H1 (cell line): Measurements from ENCODE around the gene PRKN. TPM values are rescaled to one million over a fixed set of nuclear protein-coding genes. Genes with fewer than 3 reads are reported as not detected.

Experiments
- CTCF ChIA-PET: fragments of 300-600 bp; sonication (Branson Sonifier 250); formaldehyde crosslinking; loops from one replicate; lab custom pipeline; 2021; ENCODE audit not compliant: partially characterized antibody; lab: Charles Lee
- POLR2A ChIA-PET: fragments of 300-600 bp; sonication (Branson Sonifier 250); formaldehyde crosslinking; loops from one replicate; lab custom pipeline; 2021; ENCODE audit warnings: inconsistent platforms; ENCODE audit not compliant: partially characterized antibody; lab: Charles Lee
- DNase-seq, 2 experiments: peaks; one replicate each; pipeline versions ENCODE4 v3.0.0 to v3.0.0-alpha.2; 2010 to 2022; ENCODE audit warnings: low spot score in 2 of 2, low read depth in 1 of 2, mixed read lengths in 1 of 2
- FAIRE-seq: peaks from 2 replicates; lab custom pipeline; 2011; peaks lifted over from hg19 to GRCh38; lab: Jason Lieb, UNC
- H2AFZ ChIP-seq: 2 replicates; pipeline ENCODE4 v1.8.1; 2012; ENCODE audit warnings: low read length, inconsistent platforms
- H2AK5ac ChIP-seq: 2 replicates; pipeline ENCODE4 v1.6.1; 2013; ENCODE audit warnings: low read depth, low read length
- H2BK120ac ChIP-seq: replicated peaks from 2 replicates; pipeline ENCODE3; 2013; ENCODE audit warnings: low read depth, low read length, inconsistent platforms
- H2BK12ac ChIP-seq: 2 replicates; pipeline ENCODE4 v1.6.1; 2013; ENCODE audit warnings: low read depth, low read length
- H2BK15ac ChIP-seq: 2 replicates; pipeline ENCODE4 v1.6.1; 2013; ENCODE audit warnings: low read length
- H2BK20ac ChIP-seq: 2 replicates; pipeline ENCODE4 v1.6.1; 2013; ENCODE audit warnings: low read length
- H2BK5ac ChIP-seq: 2 replicates; pipeline ENCODE4 v1.6.1; 2013; ENCODE audit warnings: low read depth, low read length
- H3K14ac ChIP-seq: 2 replicates; pipeline ENCODE4 v1.6.1; 2013; ENCODE audit warnings: inconsistent platforms; ENCODE audit not compliant: insufficient read length
- H3K18ac ChIP-seq: 2 replicates; pipeline ENCODE4 v1.6.1; 2013; ENCODE audit warnings: low read length; ENCODE audit errors: extremely low read depth
- H3K23ac ChIP-seq: 2 replicates; pipeline ENCODE4 v1.6.1; 2013; ENCODE audit warnings: inconsistent platforms; ENCODE audit not compliant: insufficient read length
- H3K23me2 ChIP-seq: 2 replicates; pipeline ENCODE4 v1.6.1; 2013; ENCODE audit warnings: low read depth, low read length
- H3K27ac ChIP-seq: 2 replicates; pipeline ENCODE4 v1.6.1; 2011; ENCODE audit warnings: low read depth, low read length, inconsistent platforms
- H3K27me3 ChIP-seq, 4 experiments: replicated peaks in 1 of 4; 1 replicate in 1 of 4; 2 replicates in 3 of 4; pipeline versions ENCODE4 v1.6.1 to v1.8.1; 2011 to 2013; ENCODE audit warnings: low read length in 3 of 4, mild to moderate bottlenecking in 3 of 4, inconsistent platforms in 2 of 4, mixed read lengths in 2 of 4, moderate library complexity in 1 of 4; ENCODE audit not compliant: control insufficient read depth in 3 of 4, insufficient read depth in 3 of 4; ENCODE audit errors: extremely low read depth in 1 of 4
- H3K36me3 ChIP-seq, 4 experiments: 2 replicates each; pipeline versions ENCODE4 v1.6.1 to v1.8.1; 2011 to 2013; ENCODE audit warnings: mild to moderate bottlenecking in 4 of 4, low read length in 3 of 4, moderate library complexity in 2 of 4, control low read depth in 1 of 4, inconsistent platforms in 1 of 4; ENCODE audit not compliant: insufficient read depth in 4 of 4, control insufficient read depth in 2 of 4
- H3K4ac ChIP-seq: replicated peaks from 2 replicates; pipeline ENCODE3; 2013; ENCODE audit warnings: low read length, low read depth, mixed read lengths, inconsistent platforms; ENCODE audit not compliant: insufficient read length
- H3K4me1 ChIP-seq, 4 experiments: replicated peaks in 1 of 4; 1 replicate in 1 of 4; 2 replicates in 3 of 4; pipeline versions ENCODE4 v1.6.1 to v1.8.1; 2011 to 2013; ENCODE audit warnings: low read length in 3 of 4, inconsistent platforms in 2 of 4, mixed read lengths in 1 of 4; ENCODE audit not compliant: insufficient read depth in 4 of 4, control insufficient read depth in 3 of 4
- H3K4me2 ChIP-seq, 2 experiments: 2 replicates each; pipeline versions ENCODE4 v1.6.1 to v1.8.1; 2011 to 2013; ENCODE audit warnings: low read depth in 2 of 2, low read length in 2 of 2, control low read depth in 1 of 2, inconsistent platforms in 1 of 2, mild to moderate bottlenecking in 1 of 2; ENCODE audit not compliant: insufficient read depth in 1 of 2
- H3K4me3 ChIP-seq, 4 experiments: fragments of 200-600, 300-600 bp in 1 of 4; sonication (generic), shearing (Covaris generic), sonication (Bioruptor Twin) in 1 of 4; 2 replicates each; pipeline versions ENCODE4 v1.5.1 to v1.8.1; 2011 to 2016; ENCODE audit warnings: low read length in 4 of 4, low read depth in 3 of 4, control low read depth in 2 of 4, inconsistent platforms in 2 of 4, mild to moderate bottlenecking in 2 of 4, mixed read lengths in 1 of 4, moderate library complexity in 1 of 4; ENCODE audit not compliant: insufficient read depth in 2 of 4; ENCODE audit errors: extremely low read depth in 1 of 4
- H3K56ac ChIP-seq: replicated peaks from 2 replicates; pipeline ENCODE3; 2013; ENCODE audit warnings: low read depth, mild to moderate bottlenecking, mixed read lengths, low read length, inconsistent platforms; ENCODE audit not compliant: insufficient read length
- H3K79me1 ChIP-seq: 2 replicates; pipeline ENCODE4 v1.6.1; 2013; ENCODE audit warnings: low read depth, low read length, control low read depth
- H3K79me2 ChIP-seq, 2 experiments: 2 replicates each; pipeline versions ENCODE4 v1.6.1 to v1.8.1; 2012 to 2013; ENCODE audit warnings: low read length in 2 of 2, mild to moderate bottlenecking in 2 of 2, inconsistent platforms in 1 of 2; ENCODE audit not compliant: insufficient read depth in 2 of 2, control insufficient read depth in 1 of 2
- H3K9ac ChIP-seq, 4 experiments: replicated peaks in 1 of 4; 1 replicate in 1 of 4; 2 replicates in 3 of 4; pipeline versions ENCODE4 v1.6.1 to v1.8.1; 2011 to 2013; ENCODE audit warnings: low read depth in 3 of 4, low read length in 3 of 4, control low read depth in 2 of 4, mild to moderate bottlenecking in 2 of 4, moderate library complexity in 2 of 4, inconsistent platforms in 1 of 4; ENCODE audit errors: extremely low read depth in 1 of 4
- H3K9me3 ChIP-seq, 2 experiments: 2 replicates each; pipeline versions ENCODE4 v1.6.1 to v1.8.1; 2012 to 2013; ENCODE audit warnings: mild to moderate bottlenecking in 2 of 2, moderate library complexity in 2 of 2, control low read depth in 1 of 2, inconsistent platforms in 1 of 2, low read depth in 1 of 2, low read length in 1 of 2, mixed read lengths in 1 of 2; ENCODE audit not compliant: insufficient read depth in 2 of 2
- H4K20me1 ChIP-seq, 2 experiments: replicated peaks in 1 of 2; 2 replicates each; pipeline versions ENCODE3 to v1.8.1; 2011 to 2013; ENCODE audit warnings: inconsistent platforms in 2 of 2, low read length in 2 of 2, mild to moderate bottlenecking in 1 of 2; ENCODE audit not compliant: insufficient read depth in 2 of 2, control insufficient read depth in 1 of 2
- H4K5ac ChIP-seq: 2 replicates; pipeline ENCODE4 v1.6.1; 2013; ENCODE audit warnings: low read length, low read depth, mixed read lengths, inconsistent platforms; ENCODE audit not compliant: insufficient read length
- H4K8ac ChIP-seq: 2 replicates; pipeline ENCODE4 v1.8.0; 2013; ENCODE audit warnings: mild to moderate bottlenecking, moderate library complexity, low read length, inconsistent platforms; ENCODE audit not compliant: insufficient read depth; ENCODE audit errors: extremely low read depth
- H4K91ac ChIP-seq: replicated peaks from 2 replicates; pipeline ENCODE3; 2013; ENCODE audit warnings: low read length, mixed read lengths, inconsistent platforms; ENCODE audit not compliant: insufficient read length
- ASH2L ChIP-seq: fragments of 200-600, 300-600 bp; sonication (generic); IDR thresholded peaks from one replicate; pipeline ENCODE4 v1.7.1; 2017; ENCODE audit warnings: low read length
- BCL11A ChIP-seq, 2 experiments: IDR thresholded peaks; one replicate each; pipeline ENCODE4 v1.6.1; 2011; ENCODE audit warnings: low read depth in 2 of 2, low read length in 2 of 2, mild to moderate bottlenecking in 2 of 2
- CBX5 ChIP-seq: fragments of 300-800, 300-1000 bp; sonication (generic); IDR thresholded peaks from 2 replicates; pipeline ENCODE4 v1.7.1; 2016; ENCODE audit warnings: antibody characterized with exemption, low read length, low read depth
- CREB1 ChIP-seq: IDR thresholded peaks from 2 replicates; pipeline ENCODE4 v1.6.1; 2012; ENCODE audit warnings: inconsistent platforms
- GTF2F1 ChIP-seq: IDR thresholded peaks from 2 replicates; pipeline ENCODE4 v1.6.1; 2012; ENCODE audit warnings: low read depth, low read length, improper control_type of control experiment, borderline replicate concordance
- HDAC6 ChIP-seq: IDR thresholded peaks from one replicate; pipeline ENCODE4 v1.7.1; 2012; ENCODE audit warnings: low read depth, mild to moderate bottlenecking, inconsistent platforms, low read length, moderate library complexity
- KDM1A ChIP-seq: fragments of 200-600, 300-600 bp; sonication (generic); IDR thresholded peaks from 2 replicates; pipeline ENCODE4 v1.7.1; 2016; ENCODE audit warnings: mild to moderate bottlenecking, low read length, borderline replicate concordance
- KDM5A ChIP-seq: fragments of 200-600 bp; IDR thresholded peaks from 2 replicates; pipeline ENCODE4 v1.7.1; 2012; ENCODE audit warnings: mild to moderate bottlenecking, low read length, inconsistent platforms, mixed read lengths
- NRF1 ChIP-seq: IDR thresholded peaks from 2 replicates; pipeline ENCODE4 v1.6.1; 2011; ENCODE audit warnings: mild to moderate bottlenecking, low read depth, low read length, improper control_type of control experiment
- RFX5 ChIP-seq: IDR thresholded peaks from 2 replicates; pipeline ENCODE4 v1.6.1; 2011; ENCODE audit warnings: low read depth, low read length, improper control_type of control experiment, borderline replicate concordance
- TEAD4 ChIP-seq: IDR thresholded peaks from 2 replicates; pipeline ENCODE4 v1.6.1; 2012; ENCODE audit warnings: low read depth, low read length, inconsistent platforms, mixed read lengths
- WGBS, 2 experiments: shearing (Covaris generic) in 1 of 2; methylation state at CpG; one replicate each; pipeline versions ENCODE4 v1.1.6 to v1.1.7; 2013 to 2015; ENCODE audit warnings: low lambda C conversion rate in 2 of 2, mixed read lengths in 2 of 2, inconsistent platforms in 1 of 2, low coverage in 1 of 2, missing lambda C conversion rate in 1 of 2; ENCODE audit not compliant: insufficient replicate concordance in 2 of 2, insufficient coverage in 1 of 2, insufficient read length in 1 of 2; ENCODE audit errors: extremely low coverage in 1 of 2, missing lambda C conversion rate in 1 of 2; 5-methylcytosine and 5-hydroxymethylcytosine counted together
- polyA plus RNA-seq, 7 experiments: library from polyadenylated mRNA; depleted of rRNA in 3 of 7; stranded (reverse) in 5 of 7; unstranded in 2 of 7; fragments of >200 nt in 5 of 7; fragments of 200-250 nt in 2 of 7; gene quantifications; 1 replicate in 5 of 7; 2 replicates in 1 of 7; 4 replicates in 1 of 7; pipeline versions ENCODE4 v1.2.1 to v1.2.3, GENCODE V29; 2011 to 2013; ENCODE audit warnings: missing spikeins in 2 of 7, mixed read lengths in 2 of 7
- total RNA-seq: library from RNA; stranded (reverse); fragmentation: NEBNext Ultra II Directional; extraction: Animal tissue kit (Norgen Biotek cat#: 25700); gene quantifications from 2 replicates; pipeline ENCODE4 v1.2.1, GENCODE V29; 2021

The PRKN gene
- total and polyA plus RNA-seq, 2 of the 8 experiments (the other 6 are each of a cell fraction or from before 2014, with no cell fraction given): 0.13 to 0.29 TPM

- Histone ChIP-seq H3K4ac (no peak overlapping the region), H4K20me1 (no peaks in the 10 kb centered on the region), H4K91ac (no peak overlapping the region), H2BK15ac (no peak overlapping the region), H3K27me3 (no peaks in the 10 kb centered on the region), H3K4me2 (no peak overlapping the region), H3K9ac (no peak overlapping the region), H3K23me2 (no peaks in the 10 kb centered on the region), H3K23ac (no peak overlapping the region), H2BK20ac (no peak overlapping the region), H3K27ac (no peak overlapping the region), H3K56ac (no peak overlapping the region), H4K5ac (no peak overlapping the region), H3K9me3 (no peaks in the 10 kb centered on the region), H3K79me1 (no peaks in the 10 kb centered on the region), H2AFZ (no peak overlapping the region), H2BK120ac (no peak overlapping the region), H3K18ac (no peak overlapping the region), H2BK5ac (no peak overlapping the region), H2BK12ac (no peak overlapping the region), H3K4me1 (peaks cover 0 to 3% (median 0%) of the 10 kb centered on the region in 4 experiments; a peak in 1 of 7 replicates), H3K36me3 (no peaks in the 10 kb centered on the region), H4K8ac (no peak overlapping the region), H3K14ac (no peak overlapping the region), H3K4me3 (no peak overlapping the region), H3K79me2 (no peaks in the 10 kb centered on the region), H2AK5ac (no peak overlapping the region)
- POLR2A ChIA-PET: no interaction called here
- DNase-seq (no peak), FAIRE-seq (no peak)
- CTCF ChIA-PET: interaction anchor here (0.6 to 1.6 kb wide), 4 partner anchors 9 to 579 kb away, joined by 3 to 6 read pairs (median 5); no protein-coding TSS in a partner anchor
- 89% methylated on average over 4 of the region's 4 CpGs; no CpG with 5 or more reads in 1 of the 2 experiments for WGBS, 2 experiments
- no peak for TF ChIP-seq CBX5
- TF ChIP-seq KDM5A: no peak
- no peak for TF ChIP-seq TEAD4
- no peak for TF ChIP-seq RFX5
- no peak for TF ChIP-seq NRF1
- no peak for TF ChIP-seq ASH2L
- TF ChIP-seq KDM1A: no peak
- no peak for TF ChIP-seq CREB1
- TF ChIP-seq HDAC6: no peak
- no peak for TF ChIP-seq BCL11A (IDR thresholded peaks at IDR 0.05; ENCODE audit: low read depth in 2 of 2, low read length in 2 of 2)
- TF ChIP-seq GTF2F1: no peak
Measured at GRCh38 chr6:162187168-162187935, 540.2 kb downstream of the PRKN start.
